HG03558 (cell line): ENCODE measurements around the gene ASB8.

Experiments used
- ATAC-seq: cut with Tn5 transposase; IDR thresholded peaks from one replicate; pipeline ENCODE4 v1.9.1; 2021; ENCODE audit warnings: moderate number of reproducible peaks; ENCODE audit not compliant: unreplicated experiment; ENCODE audit errors: extremely low read depth

ASB8 gene

DNA sequence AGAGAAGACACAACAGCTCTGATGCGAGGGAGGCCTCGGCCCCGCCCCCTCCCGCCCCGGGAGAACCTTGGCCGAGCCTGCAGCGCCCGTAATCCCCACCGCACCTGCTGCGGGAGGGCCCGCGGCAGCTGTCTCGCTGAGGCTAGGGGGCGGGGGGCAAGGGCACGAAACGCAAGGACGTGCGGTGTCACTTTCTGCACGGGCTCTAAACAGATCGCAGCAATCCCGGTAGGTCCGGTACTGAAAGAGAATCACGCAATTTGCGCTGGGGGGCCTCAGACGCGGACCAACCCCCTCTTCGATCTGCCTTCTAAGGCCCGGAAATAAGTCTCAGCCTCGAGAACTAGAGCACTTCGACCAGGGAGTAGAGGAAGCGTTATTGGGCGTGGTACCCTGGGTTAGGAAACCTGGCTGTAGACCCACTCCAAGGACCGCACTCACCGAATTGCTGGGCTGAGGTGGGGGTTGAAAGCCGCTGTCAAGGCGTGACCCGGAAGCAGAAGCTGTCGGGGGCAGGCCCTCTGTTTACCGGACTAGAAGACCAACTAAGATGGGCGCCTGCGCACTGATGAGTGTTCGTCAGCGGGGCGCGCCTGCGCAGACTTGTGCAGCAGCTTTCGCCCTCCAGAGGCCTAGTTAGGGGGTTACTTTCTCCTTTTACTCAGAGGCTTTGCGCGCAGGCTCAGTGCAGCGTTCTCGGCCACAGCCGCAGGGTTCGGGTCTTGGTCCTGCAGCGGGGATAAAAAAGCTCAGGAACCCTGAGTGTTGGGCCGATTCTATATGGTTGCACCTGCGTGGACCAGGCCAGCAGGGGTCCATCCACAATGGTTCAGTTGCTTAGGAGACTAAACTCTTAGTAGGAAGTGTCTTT, at the start of gene ASB8:
ASB8 (minus strand) TSS at position 498 of the 871 bp plus-strand sequence. CDS start 4,019 bp downstream, outside the sequence.
- peak; percentile 87 for ATAC-seq

DNA sequence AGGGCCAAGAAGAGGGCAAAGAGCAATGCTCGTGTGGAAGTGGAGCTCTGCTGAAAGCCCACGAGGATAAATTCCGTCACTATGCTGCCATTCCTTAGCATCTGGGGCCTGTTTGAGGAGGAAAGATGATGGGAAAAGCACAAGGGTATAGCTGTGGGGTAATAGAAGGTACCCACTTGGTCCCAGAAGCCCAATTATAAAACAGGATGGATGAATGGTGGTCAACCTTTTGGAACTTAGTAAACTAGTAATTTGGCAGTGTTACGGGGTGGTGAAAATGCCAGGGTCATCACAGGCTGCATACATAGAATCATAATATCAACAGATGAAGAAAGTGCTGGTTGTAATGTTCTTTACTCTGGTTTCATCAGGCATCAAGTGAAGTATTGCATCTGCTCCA, 45.9 kb upstream of the ASB8 start, which contains the start of gene OR10AD1:
OR10AD1 (minus strand) TSS at position 101 of the 400 bp plus-strand sequence; CDS start at position 101, 0 bp downstream.
- ATAC-seq: no peak

GRCh38 chr12:48202766-48203165, 45.5 kb upstream of the ASB8 start:
- no peak for ATAC-seq

DNA sequence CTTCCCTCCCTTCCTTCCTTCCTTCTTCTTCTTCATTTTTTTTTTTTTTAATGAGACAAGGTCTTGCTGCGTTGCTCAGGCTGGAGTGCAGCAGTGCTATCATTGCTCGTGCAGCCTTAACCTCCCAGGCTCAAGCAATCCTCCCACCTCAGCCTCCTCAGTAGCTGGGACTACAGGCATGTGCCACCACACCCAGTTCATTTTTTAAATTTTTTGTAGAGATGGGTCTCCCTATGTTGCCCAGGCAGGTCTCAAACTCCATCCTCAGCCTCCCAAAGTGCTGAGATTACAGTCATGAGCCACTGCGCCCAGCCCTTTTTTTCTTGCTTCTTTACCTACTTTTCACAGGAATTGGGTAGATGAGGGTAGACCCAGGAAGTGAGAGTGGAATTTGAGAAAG, 44.2 kb upstream of the ASB8 start:
- ATAC-seq: no peak

GRCh38 chr12:48201091-48201490, 43.8 kb upstream of the ASB8 start:
- ATAC-seq: no peak

DNA sequence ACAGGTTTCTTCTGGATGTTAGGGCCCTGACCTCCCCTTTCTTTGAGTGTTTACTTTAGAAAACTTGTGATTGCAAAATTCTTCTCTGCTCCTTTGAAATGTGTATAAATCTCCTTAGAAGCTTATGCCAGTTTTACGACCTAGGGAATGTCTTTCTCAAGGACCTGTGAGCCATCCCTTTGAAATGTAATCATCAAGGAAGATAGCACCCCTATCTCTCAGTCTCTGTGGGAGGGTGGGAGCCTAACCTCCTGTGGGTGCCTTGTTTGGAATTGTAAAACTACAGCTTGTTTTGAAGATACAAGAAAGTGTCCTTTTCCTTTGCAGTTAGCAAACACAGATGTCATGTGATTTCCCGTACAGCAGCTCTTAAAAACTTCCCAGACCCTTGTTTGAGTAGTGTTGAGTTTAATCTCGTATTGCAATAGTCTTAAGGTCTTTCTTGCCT, 42.5 kb upstream of the ASB8 start:
- ATAC-seq: no peak

- no peak for ATAC-seq
These were observed 41.7 kb upstream of the ASB8 start for GRCh38 chr12:48198985-48199384.

DNA sequence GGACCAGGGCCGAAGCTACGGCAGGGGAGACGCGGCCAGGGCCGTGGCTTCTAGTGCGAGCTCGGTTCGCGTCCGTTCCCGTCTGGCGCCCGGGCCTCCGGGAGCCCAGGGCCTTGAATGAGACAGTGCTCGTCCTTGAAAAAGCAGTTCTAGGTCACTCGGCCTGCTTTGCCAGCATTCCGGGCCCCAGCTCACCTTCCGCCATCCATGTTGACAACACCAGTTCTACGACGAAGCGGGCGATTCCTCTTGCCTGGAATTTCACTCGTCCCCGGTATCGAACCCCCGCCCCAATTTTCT, 41.3 kb upstream of the ASB8 start:
- no peak for ATAC-seq

- peak; percentile 99 for ATAC-seq
These were observed 40.8 kb upstream of the ASB8 start for GRCh38 chr12:48197971-48198671.

DNA sequence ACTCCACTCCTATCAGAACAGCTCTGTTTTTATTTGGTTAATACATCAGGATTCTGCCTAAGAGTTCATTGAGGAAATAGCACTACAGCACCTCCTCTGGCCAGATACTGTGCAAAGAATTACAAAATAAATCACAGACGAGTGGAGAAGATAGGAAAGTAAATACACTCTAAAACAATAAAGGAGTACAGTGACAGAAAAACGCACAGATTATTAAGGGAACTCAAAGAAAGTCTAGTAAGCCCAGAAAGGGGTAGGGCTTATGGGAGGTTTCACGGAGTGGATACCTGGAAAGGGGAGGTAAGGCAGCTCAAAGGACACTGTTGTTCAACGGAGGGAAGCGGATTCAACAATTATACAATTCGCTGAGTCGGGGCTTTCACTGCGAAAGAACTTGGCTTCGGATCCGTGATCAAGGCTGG, 40.2 kb upstream of the ASB8 start:
- ATAC-seq: no peak

DNA sequence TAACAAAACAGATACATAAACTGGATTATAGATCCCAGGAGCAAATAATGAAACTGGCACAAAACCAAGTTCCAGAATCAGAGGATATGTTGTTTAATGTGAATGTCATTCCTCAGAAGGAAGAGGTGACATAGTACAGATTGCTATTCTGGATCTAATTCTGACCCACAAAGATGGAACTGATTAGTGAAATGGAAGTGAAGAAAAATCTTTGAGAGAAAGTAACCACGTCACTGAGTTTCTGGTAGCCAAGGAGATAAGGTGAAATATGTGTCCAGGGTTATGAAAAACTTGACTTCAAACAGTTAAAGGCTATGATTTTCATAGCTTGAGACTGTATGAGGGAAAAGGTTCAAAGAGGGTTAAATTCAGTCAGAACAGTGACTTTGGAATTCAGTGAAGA, 37.5 kb upstream of the ASB8 start:
- ATAC-seq: no peak

- ATAC-seq: no peak
These were observed 36.3 kb upstream of the ASB8 start for GRCh38 chr12:48193623-48194022.

DNA sequence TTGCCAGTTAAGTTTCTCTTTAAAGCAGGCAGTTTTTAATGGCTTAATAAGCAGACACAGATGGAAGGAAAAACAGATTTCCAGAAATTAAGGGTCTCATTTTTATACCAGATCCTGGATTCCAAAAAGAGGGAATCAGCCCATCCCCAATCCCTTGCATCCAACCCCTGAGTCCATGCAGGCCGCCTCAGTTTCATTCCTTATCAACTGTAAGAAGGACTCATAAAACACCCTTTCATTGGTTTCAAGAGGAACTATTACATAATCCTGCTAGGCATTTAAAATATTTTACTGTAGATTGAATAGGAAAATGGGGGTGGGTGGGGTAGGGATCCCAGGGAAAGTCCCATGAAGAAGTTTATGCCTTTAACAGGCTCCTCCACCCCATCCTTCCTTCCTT, 35.5 kb upstream of the ASB8 start:
- ATAC-seq: no peak

- ATAC-seq: no peak
These were observed 33.8 kb upstream of the ASB8 start for GRCh38 chr12:48191096-48191495.

DNA sequence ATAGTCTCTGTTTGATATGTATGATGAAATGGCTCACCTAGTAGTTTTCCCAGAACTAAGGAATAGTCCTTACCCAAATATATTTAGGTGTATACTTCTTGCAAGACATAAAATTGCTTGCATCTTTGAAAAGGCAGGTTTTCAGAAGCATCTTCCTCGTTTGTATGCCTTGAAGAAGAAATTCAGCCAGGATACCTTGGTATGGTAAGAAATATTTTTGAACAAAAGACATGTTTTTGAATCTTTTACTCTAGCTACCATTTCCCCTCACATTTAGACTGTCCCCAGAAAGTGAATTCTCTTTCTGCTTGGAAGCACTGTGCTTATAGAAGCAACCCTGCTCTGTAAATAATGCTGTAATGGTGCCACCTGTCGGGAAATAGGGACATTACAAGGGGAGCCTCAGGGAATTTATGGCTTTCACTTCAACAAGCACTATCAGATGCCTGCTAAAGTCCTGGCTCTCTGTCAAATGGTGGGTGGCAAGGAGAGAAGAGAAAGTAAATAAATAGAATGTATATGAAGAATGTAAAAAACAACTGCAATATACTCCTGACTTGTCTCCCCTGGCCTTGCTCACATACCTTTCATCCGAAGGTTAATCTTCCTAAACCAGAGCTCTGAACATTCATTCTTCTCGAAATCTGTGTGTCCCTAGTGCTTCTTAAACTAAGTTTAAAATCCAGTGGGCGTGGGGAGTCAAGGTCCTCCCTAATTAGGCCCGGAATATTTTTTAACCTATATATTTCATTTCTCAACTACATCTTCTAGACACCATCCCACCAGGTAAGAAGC, 32.2 kb upstream of the ASB8 start:
- ATAC-seq: peak; percentile 56

DNA sequence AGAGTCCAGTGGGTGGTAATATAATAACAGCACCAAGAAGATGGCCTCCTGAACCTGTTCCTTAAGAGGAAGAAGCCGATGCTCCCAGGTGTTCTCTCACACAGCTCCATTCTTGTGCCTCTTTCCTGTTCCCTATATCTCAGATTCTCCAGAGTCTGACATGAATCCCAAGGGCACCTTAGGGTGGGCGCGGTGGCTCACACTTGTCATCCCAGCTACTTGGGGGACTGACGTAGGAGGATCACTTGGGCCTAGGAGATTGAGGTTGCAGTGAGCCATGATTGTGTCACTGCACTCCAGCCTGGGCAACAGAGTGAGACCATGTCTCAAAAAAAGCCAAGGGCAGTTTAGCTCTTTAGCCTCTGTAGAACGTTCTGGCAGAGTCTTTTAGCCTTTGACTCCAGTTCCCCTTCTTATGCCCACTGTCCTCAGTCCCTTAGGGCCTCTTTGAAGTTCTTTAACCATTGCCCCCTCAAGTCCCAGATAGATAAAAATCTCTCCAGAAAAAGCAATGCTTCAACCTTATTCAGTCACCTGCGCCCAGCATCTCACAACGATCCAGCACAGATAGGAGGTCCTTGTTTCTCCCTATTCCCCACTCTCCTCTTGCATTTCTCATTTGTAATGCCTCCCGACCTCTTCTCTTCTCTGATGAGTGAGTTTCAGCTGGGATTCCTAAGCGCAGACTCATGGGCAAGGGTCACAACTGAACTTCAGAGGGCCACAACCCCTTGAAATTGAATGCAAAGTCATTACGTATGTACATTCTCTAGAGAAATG, 30.8 kb upstream of the ASB8 start:
- no peak for ATAC-seq

- ATAC-seq: no peak
These were observed 28.0 kb upstream of the ASB8 start for GRCh38 chr12:48185181-48185919.

DNA sequence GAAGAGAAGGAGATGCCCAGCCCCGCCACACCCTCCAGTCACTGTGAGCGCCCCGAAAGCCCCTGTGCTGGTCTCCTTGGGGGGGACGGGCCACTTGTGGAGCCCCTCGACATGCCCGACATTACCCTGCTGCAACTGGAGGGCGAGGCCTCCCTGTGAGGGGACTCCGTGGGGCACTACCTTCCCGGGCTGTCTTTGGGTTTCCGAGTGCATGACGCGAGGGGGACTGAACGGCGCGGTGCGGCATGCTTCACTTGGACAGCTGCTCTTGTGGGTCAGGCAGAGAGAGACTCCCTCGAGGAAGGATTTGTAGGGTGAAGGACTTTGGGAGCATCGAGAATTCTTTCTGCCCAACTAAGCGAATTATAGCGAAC, 27.2 kb upstream of the ASB8 start:
- ATAC-seq: no peak

GRCh38 chr12:48183876-48184548, 26.7 kb upstream of the ASB8 start:
- no peak for ATAC-seq
